GM23248 (cell line): ENCODE measurements around the gene SVIP. TPM values are rescaled to one million over a fixed set of nuclear protein-coding genes. Genes with fewer than 3 reads are reported as not detected.

Experiments used
- DNase-seq: peaks from one replicate; pipeline ENCODE4 v3.0.0-alpha.2; 2015
- H2AFZ ChIP-seq: fragments of 200-600 bp; sonication (generic); 2 replicates; pipeline ENCODE4 v1.6.1; 2016; ENCODE audit warnings: antibody characterized with exemption
- H3F3A ChIP-seq: fragments of 200-600 bp; sonication (generic); 2 replicates; pipeline ENCODE4 v1.6.1; 2016; ENCODE audit warnings: mild to moderate bottlenecking, antibody characterized with exemption, mixed run types; ENCODE audit not compliant: insufficient read depth
- H3K27ac ChIP-seq: fragments of 200-600 bp; sonication (generic); 2 replicates; pipeline ENCODE4 v1.5.1; 2016; ENCODE audit warnings: mild to moderate bottlenecking
- H3K27me3 ChIP-seq: fragments of 200-600 bp; sonication (generic); replicated peaks from 2 replicates; pipeline ENCODE4 v1.6.1; 2016; ENCODE audit warnings: mild to moderate bottlenecking; ENCODE audit not compliant: insufficient read depth
- H3K36me3 ChIP-seq: fragments of 200-600 bp; sonication (generic); 2 replicates; pipeline ENCODE4 v1.6.1; 2016; ENCODE audit warnings: low read depth, mild to moderate bottlenecking
- H3K4me1 ChIP-seq: fragments of 200-600 bp; sonication (generic); 2 replicates; pipeline ENCODE4 v1.6.1; 2016; ENCODE audit warnings: mild to moderate bottlenecking; ENCODE audit not compliant: insufficient read depth
- H3K4me2 ChIP-seq: fragments of 200-600 bp; sonication (generic); one replicate; pipeline ENCODE4 v1.6.1; 2016; ENCODE audit warnings: mild to moderate bottlenecking; ENCODE audit not compliant: unreplicated experiment
- H3K4me3 ChIP-seq: fragments of 200-600 bp; sonication (generic); 2 replicates; pipeline ENCODE4 v1.5.1; 2016; ENCODE audit warnings: mild to moderate bottlenecking
- H3K79me2 ChIP-seq: fragments of 200-600 bp; sonication (generic); 2 replicates; pipeline ENCODE4 v1.6.1; 2016; ENCODE audit warnings: mild to moderate bottlenecking; ENCODE audit not compliant: insufficient read depth
- H3K9ac ChIP-seq: fragments of 200-600 bp; sonication (generic); 2 replicates; pipeline ENCODE4 v1.6.1; 2016; ENCODE audit warnings: mild to moderate bottlenecking
- H3K9me2 ChIP-seq: fragments of 200-600 bp; sonication (generic); 2 replicates; pipeline ENCODE4 v1.6.1; 2016; ENCODE audit warnings: mixed run types, mild to moderate bottlenecking, moderate library complexity; ENCODE audit not compliant: insufficient read depth
- H3K9me3 ChIP-seq: fragments of 200-600 bp; sonication (generic); one replicate; pipeline ENCODE4 v1.6.1; 2017; ENCODE audit warnings: low read depth
- H4K20me1 ChIP-seq: fragments of 200-600 bp; sonication (generic); 2 replicates; pipeline ENCODE4 v1.6.0; 2016; ENCODE audit not compliant: insufficient read depth
- EZH2 ChIP-seq: fragments of 200-600 bp; sonication (generic); IDR thresholded peaks from 2 replicates; pipeline ENCODE4 v1.6.1; 2018; ENCODE audit warnings: antibody characterized with exemption, mild to moderate bottlenecking; ENCODE audit not compliant: insufficient read depth, poor library complexity, severe bottlenecking
- EZH2phosphoT487 ChIP-seq: fragments of 200-600 bp; sonication (generic); IDR thresholded peaks from 2 replicates; pipeline ENCODE4 v1.6.1; 2018; ENCODE audit warnings: antibody characterized with exemption, moderate library complexity, mild to moderate bottlenecking, low read depth; ENCODE audit not compliant: insufficient read depth
- WGBS, 2 experiments: methylation state at CpG; one replicate each; pipeline ENCODE4 v1.1.6; 2015 to 2017; ENCODE audit warnings: low lambda C conversion rate in 2 of 2, low coverage in 1 of 2; ENCODE audit errors: missing lambda C conversion rate in 2 of 2; 5-methylcytosine and 5-hydroxymethylcytosine counted together
- in situ Hi-C: fragments of 300-500 bp; cut with MboI; formaldehyde crosslinking; loops from 2 replicates; pipeline ENCODE4 v1.15.0; 2020
- polyA plus RNA-seq: library from polyadenylated mRNA; unstranded; fragments of >200 nt; fragmentation: Nextera tagmentation; extraction: Ambion mirVana; gene quantifications from 2 replicates; pipeline ENCODE4 v1.2.1, GENCODE V29; 2016
- total RNA-seq: library from RNA; depleted of rRNA; stranded (reverse); fragments of >200 nt; shearing (Covaris generic); gene quantifications from 2 replicates; pipeline ENCODE4 v1.2.3, GENCODE V29; 2014; rRNA removed

Gene SVIP, protein sequence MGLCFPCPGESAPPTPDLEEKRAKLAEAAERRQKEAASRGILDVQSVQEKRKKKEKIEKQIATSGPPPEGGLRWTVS
- 0.51 and 0.54 TPM in 2 replicates for total RNA-seq
- 2.4 and 4.2 TPM in 2 replicates for polyA plus RNA-seq

DNA sequence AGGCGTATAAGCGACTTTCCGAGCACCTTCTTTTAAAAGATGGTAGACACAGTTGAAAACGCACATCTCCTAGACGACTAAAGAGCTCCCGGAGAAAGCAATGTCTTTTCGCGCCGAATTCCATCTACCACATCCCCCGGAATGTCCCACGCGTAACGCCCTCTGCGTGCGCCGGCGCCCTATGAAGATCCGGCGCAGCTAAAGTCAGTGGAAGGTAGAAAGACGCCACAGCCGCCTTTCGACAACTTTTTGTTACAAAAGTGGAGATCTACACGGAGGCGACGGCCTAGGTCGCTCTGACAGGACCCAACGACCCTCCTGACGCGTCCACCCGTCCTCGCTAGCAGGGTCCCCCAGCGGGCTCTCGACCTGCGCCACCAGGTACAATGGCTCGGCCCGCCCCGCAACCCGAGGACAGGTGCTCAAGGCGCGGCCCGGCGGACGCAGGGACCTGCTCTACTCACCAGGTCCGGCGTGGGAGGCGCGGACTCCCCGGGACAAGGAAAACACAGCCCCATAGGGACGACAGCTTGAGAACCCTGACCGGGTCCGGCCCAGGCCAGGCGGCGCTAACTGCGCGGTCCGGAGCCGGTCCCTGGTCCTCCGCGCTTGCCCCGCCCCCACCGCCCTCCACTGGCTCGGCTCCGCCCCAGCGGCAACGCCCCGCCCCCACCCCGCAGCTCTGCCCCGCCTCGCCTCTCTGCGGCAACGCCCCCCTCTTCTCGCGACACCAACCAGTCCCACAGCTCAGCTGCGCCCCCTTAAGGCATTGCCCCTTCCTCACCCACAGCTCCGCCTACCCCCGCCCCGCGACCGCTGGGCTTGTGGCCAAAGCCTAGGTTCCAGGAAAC is at the start of gene SVIP:
SVIP (minus strand) TSS at position 571 of the 851 bp plus-strand sequence; CDS start at position 518, 53 bp downstream.
- H3K27ac ChIP-seq, result no peak within 1 kb of the TSS
- H3K4me1 ChIP-seq, result no peaks in the 10 kb centered on the region
- no peaks in the 10 kb centered on the region for H3F3A ChIP-seq
- peak within 1 kb of the TSS; percentile 54 for H3K9ac ChIP-seq
- no peaks in the 10 kb centered on the region for H3K9me3 ChIP-seq
- DNase-seq, result peak; percentile 76
- no peaks in the 10 kb centered on the region for H4K20me1 ChIP-seq
- H3K27me3 ChIP-seq, result no peaks in the 10 kb centered on the region
- no peak for TF ChIP-seq EZH2
- in situ Hi-C loops, result no loop called here
- peak within 1 kb of the TSS; percentile 90 for H2AFZ ChIP-seq
- H3K79me2 ChIP-seq, result no peaks in the 10 kb centered on the region
- H3K9me2 ChIP-seq, result no peaks in the 10 kb centered on the region
- no peaks in the 10 kb centered on the region for H3K36me3 ChIP-seq
- peak within 1 kb of the TSS; percentile 74 for H3K4me3 ChIP-seq
- peak within 1 kb of the TSS; percentile 60 for H3K4me2 ChIP-seq
- WGBS, 2 experiments, result 4 to 6% methylated on average over 59 to 78 of the region's 79 CpGs

DNA sequence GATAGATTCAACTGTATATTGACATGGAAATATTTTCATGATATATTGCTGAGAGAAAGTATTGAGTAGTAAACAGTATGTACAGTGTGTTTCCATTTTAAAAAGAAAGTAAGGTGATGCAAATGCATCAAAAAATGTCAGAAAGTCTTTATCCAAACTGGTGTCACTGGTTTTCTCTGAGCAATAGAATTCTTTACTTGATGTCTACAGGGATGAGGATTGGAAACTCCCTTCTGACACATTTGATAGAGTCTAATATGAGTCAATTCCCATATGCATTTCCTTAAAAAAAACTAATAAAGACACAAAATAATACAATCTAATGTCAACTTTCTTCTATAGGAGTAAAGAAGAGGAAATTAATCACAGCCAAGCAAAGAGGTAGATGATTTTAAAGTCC is 49.0 kb upstream of the SVIP start:
- Histone ChIP-seq H3K4me2 (no peak overlapping the region), H3K79me2 (no peaks in the 10 kb centered on the region), H3K27me3 (no peaks in the 10 kb centered on the region), H3K4me1 (no peaks in the 10 kb centered on the region), H3K27ac (no peak overlapping the region), H3K9me3 (no peaks in the 10 kb centered on the region), H3K36me3 (no peaks in the 10 kb centered on the region), H3K9ac (no peak overlapping the region), H2AFZ (no peak overlapping the region), H3F3A (no peaks in the 10 kb centered on the region), H3K4me3 (no peak overlapping the region), H3K9me2 (no peaks in the 10 kb centered on the region), H4K20me1 (no peaks in the 10 kb centered on the region)
- TF ChIP-seq EZH2phosphoT487 (no peak), EZH2 (no peak)
- DNase-seq, result no peak
- in situ Hi-C loops, result no loop called here

DNA sequence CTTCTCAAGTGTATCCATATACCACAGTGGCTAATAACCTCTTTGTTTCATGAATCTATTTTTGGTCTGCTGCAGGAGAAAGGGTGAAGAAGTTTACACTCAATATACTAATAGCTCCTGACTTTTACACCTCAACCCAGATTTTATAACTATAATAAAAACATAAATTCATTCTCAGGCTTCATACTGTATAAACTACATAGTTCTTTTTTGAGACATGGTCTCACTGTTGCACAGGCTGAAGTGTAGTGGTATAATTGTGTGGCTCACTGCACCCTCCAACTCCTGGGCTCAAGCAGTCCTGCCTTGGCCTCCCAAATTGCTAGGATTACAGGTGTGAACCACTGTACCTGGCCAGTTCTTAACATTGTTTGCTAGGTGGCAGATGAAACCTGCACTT is 48.4 kb upstream of the SVIP start:
- Histone ChIP-seq H3K9ac (no peak overlapping the region), H2AFZ (no peak overlapping the region), H3K36me3 (no peaks in the 10 kb centered on the region), H3K27me3 (no peaks in the 10 kb centered on the region), H3K9me2 (no peaks in the 10 kb centered on the region), H4K20me1 (no peaks in the 10 kb centered on the region), H3K4me1 (no peaks in the 10 kb centered on the region), H3K4me3 (no peak overlapping the region), H3K4me2 (no peak overlapping the region), H3K27ac (no peak overlapping the region), H3F3A (no peaks in the 10 kb centered on the region), H3K79me2 (no peaks in the 10 kb centered on the region), H3K9me3 (no peaks in the 10 kb centered on the region)
- in situ Hi-C loops, result no loop called here
- TF ChIP-seq EZH2phosphoT487, result no peak
- no peak for TF ChIP-seq EZH2
- no peak for DNase-seq

DNA sequence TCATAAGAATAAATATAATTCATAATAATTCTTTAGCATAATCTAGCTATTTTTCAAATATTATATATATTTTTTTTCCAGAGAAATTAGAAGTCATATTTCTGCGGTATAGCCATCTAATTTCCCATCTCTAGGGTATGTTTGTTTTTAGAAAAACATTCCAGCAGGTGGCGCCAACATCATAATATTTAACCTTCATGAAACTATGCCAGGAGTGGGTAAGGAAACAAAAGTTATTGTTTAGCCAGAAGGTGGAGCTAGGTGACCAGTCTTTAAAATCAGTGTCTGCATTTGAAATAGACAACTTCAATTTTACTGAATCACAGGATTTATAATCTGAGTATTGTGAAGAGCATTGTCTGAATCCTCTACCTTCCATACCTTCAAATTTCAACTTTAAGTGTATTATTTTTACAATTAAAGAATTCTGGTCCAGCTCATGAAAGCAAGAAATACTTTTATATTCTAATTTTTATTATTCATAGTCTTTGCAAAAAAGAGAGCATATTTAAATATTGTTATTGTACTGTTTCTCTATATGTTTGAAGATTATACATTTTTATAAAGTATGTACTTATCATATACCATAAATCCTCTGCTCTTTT is 46.4 kb upstream of the SVIP start:
- TF ChIP-seq EZH2 (no peak), EZH2phosphoT487 (no peak)
- Histone ChIP-seq H3K27me3 (no peaks in the 10 kb centered on the region), H3K4me1 (no peaks in the 10 kb centered on the region), H2AFZ (no peak overlapping the region), H3F3A (no peaks in the 10 kb centered on the region), H3K79me2 (no peaks in the 10 kb centered on the region), H3K4me3 (no peak overlapping the region), H3K36me3 (no peaks in the 10 kb centered on the region), H3K9ac (no peak overlapping the region), H3K9me2 (no peaks in the 10 kb centered on the region), H3K27ac (no peak overlapping the region), H3K4me2 (no peak overlapping the region), H4K20me1 (no peaks in the 10 kb centered on the region), H3K9me3 (no peaks in the 10 kb centered on the region)
- in situ Hi-C loops, result no loop called here
- DNase-seq, result peak; percentile 94
- 3 to 5% methylated on average over 2 of the region's 2 CpGs for WGBS, 2 experiments
